ENCODE results near the gene ZNF19.

The ZNF19 gene

GRCh38 chr16:71453036-71453435, 36.1 kb downstream of the ZNF19 start:
- no peak for TF ChIP-seq CTCF (IDR thresholded peaks at IDR 0.05; ENCODE audit: low read length, missing control alignments)
- DNase-seq (ENCODE audit: low read depth): no peak
- H3K4me3 ChIP-seq (replicated peaks; ENCODE audit: low read depth, low read length): no peak overlapping the region

- DNase-seq (ENCODE audit: low read depth): no peak
- no peak overlapping the region for H3K4me3 ChIP-seq (replicated peaks; ENCODE audit: low read depth, low read length)
- no peak for TF ChIP-seq CTCF (IDR thresholded peaks at IDR 0.05; ENCODE audit: low read length, missing control alignments)
These were observed 40.1 kb downstream of the ZNF19 start for GRCh38 chr16:71449020-71449419.

GRCh38 chr16:71448274-71448866, 40.8 kb downstream of the ZNF19 start:
- no peak for DNase-seq (ENCODE audit: low read depth)
- H3K4me3 ChIP-seq (replicated peaks; ENCODE audit: low read depth, low read length): no peak overlapping the region
- no peak for TF ChIP-seq CTCF (IDR thresholded peaks at IDR 0.05; ENCODE audit: low read length, missing control alignments)

- DNase-seq (ENCODE audit: low read depth): no peak
- TF ChIP-seq CTCF (IDR thresholded peaks at IDR 0.05; ENCODE audit: low read length, missing control alignments): no peak
- H3K4me3 ChIP-seq (replicated peaks; ENCODE audit: low read depth, low read length): no peak overlapping the region
These were observed 45.4 kb downstream of the ZNF19 start for GRCh38 chr16:71443714-71444113.

GRCh38 chr16:71442051-71442440, 47.1 kb downstream of the ZNF19 start, which contains the start of gene TLE7:
TSS of gene TLE7 (minus strand) at chr16:71442054. CDS start at chr16:71433324, 8,730 bp downstream.
- DNase-seq (ENCODE audit: low read depth): no peak
- H3K4me3 ChIP-seq (replicated peaks; ENCODE audit: low read depth, low read length): no peak within 1 kb of the TSS
- TF ChIP-seq CTCF (IDR thresholded peaks at IDR 0.05; ENCODE audit: low read length, missing control alignments): no peak

- DNase-seq (ENCODE audit: low read depth): no peak
- no peak for TF ChIP-seq CTCF (IDR thresholded peaks at IDR 0.05; ENCODE audit: low read length, missing control alignments)
- H3K4me3 ChIP-seq (replicated peaks; ENCODE audit: low read depth, low read length): no peak overlapping the region
These were observed 47.6 kb downstream of the ZNF19 start for GRCh38 chr16:71441348-71442050.

Data from fibroblast of pulmonary artery (primary cell).